ENCODE measurements around the gene CAPN2.
"Not testable (repeated sequence)": the region's sequence is repeated elsewhere in the genome, so short reads cannot be mapped to it uniquely, and the experiment has no call there.

CAPN2 gene

GRCh38 chr1:223717123-223717522 lies 4.8 kb downstream of the CAPN2 start:
- DNase-seq (ENCODE audit: low read depth), result no peak

- no peak for DNase-seq (ENCODE audit: low read depth)
Observed at GRCh38 chr1:223717695-223718363, 5.5 kb downstream of the CAPN2 start.

GRCh38 chr1:223718850-223719249 lies 6.5 kb downstream of the CAPN2 start:
- no peak for DNase-seq (ENCODE audit: low read depth)

GRCh38 chr1:223720971-223721591 lies 8.7 kb downstream of the CAPN2 start:
- no peak for DNase-seq (ENCODE audit: low read depth)

GRCh38 chr1:223721658-223722607 lies 9.6 kb downstream of the CAPN2 start:
- no peak for DNase-seq (ENCODE audit: low read depth)

- no peak for DNase-seq (ENCODE audit: low read depth)
Observed at GRCh38 chr1:223723351-223723904, 11.1 kb downstream of the CAPN2 start.

GRCh38 chr1:223724376-223724775 lies 12.0 kb downstream of the CAPN2 start:
- DNase-seq (ENCODE audit: low read depth), result no peak

- DNase-seq (ENCODE audit: low read depth), result no peak
Observed at GRCh38 chr1:223725578-223725977, 13.2 kb downstream of the CAPN2 start.

GRCh38 chr1:223726380-223727001 lies 14.2 kb downstream of the CAPN2 start:
- peak; percentile 75 for DNase-seq (ENCODE audit: low read depth)

- no peak for DNase-seq (ENCODE audit: low read depth)
Observed at GRCh38 chr1:223727541-223727940, 15.2 kb downstream of the CAPN2 start.

GRCh38 chr1:223729906-223730305 lies 17.6 kb downstream of the CAPN2 start:
- DNase-seq (ENCODE audit: low read depth), result no peak

GRCh38 chr1:223730479-223731132 lies 18.3 kb downstream of the CAPN2 start:
- no peak for DNase-seq (ENCODE audit: low read depth)

GRCh38 chr1:223731133-223731770 lies 18.9 kb downstream of the CAPN2 start:
- no peak for DNase-seq (ENCODE audit: low read depth)

GRCh38 chr1:223732993-223733798 lies 20.9 kb downstream of the CAPN2 start:
- DNase-seq (ENCODE audit: low read depth), result no peak

GRCh38 chr1:223733898-223734852 lies 21.8 kb downstream of the CAPN2 start:
- no peak for DNase-seq (ENCODE audit: low read depth)

GRCh38 chr1:223736638-223737037 lies 24.3 kb downstream of the CAPN2 start:
- DNase-seq (ENCODE audit: low read depth), result not testable (repeated sequence)

- DNase-seq (ENCODE audit: low read depth), result no peak
Observed at GRCh38 chr1:223737342-223737741, 25.0 kb downstream of the CAPN2 start.

- DNase-seq (ENCODE audit: low read depth), result no peak
Observed at GRCh38 chr1:223738465-223739365, 26.4 kb downstream of the CAPN2 start.
